Heart left ventricle (tissue), 16 donors: ENCODE measurements around the gene KCNH1. TPM values are rescaled to one million over a fixed set of nuclear protein-coding genes. Genes with fewer than 3 reads are reported as not detected.

Source experiments
- ATAC-seq, 4 donors: fragments of 200-7000 bp; cut with Tn5 transposase; one replicate each; pipeline ENCODE4 v1.9.1; 2020 to 2022; ENCODE audit warnings: moderate library complexity in 4 of 4, mild to moderate bottlenecking in 3 of 4, moderate number of reproducible peaks in 1 of 4
- DNase-seq, 5 donors: peaks; one replicate each; pipeline ENCODE4 v3.0.0-alpha.2; 2020
- H3K27ac ChIP-seq, 12 donors: fragments of 200-600 bp; sonication (generic) in 4 of 12; one replicate each; pipeline versions ENCODE4 v1.5.0 to v1.8.0; 2016 to 2022; ENCODE audit warnings: mild to moderate bottlenecking in 2 of 12
- H3K27me3 ChIP-seq, 9 donors: fragments of 200-600 bp; sonication (generic) in 2 of 9; one replicate each; pipeline versions ENCODE4 v1.5.1 to v1.8.0; 2016 to 2022; ENCODE audit warnings: mild to moderate bottlenecking in 3 of 9
- H3K36me3 ChIP-seq, 9 donors: fragments of 200-600 bp; sonication (generic) in 2 of 9; one replicate each; pipeline versions ENCODE4 v1.5.0 to v1.8.0; 2018 to 2022; ENCODE audit warnings: mild to moderate bottlenecking in 2 of 9
- H3K4me1 ChIP-seq, 12 donors: fragments of 200-600 bp; sonication (generic) in 4 of 12; one replicate each; pipeline versions ENCODE4 v1.5.0 to v1.8.0; 2016 to 2022; ENCODE audit warnings: mild to moderate bottlenecking in 3 of 12
- H3K4me3 ChIP-seq, 12 donors: fragments of 200-600 bp; sonication (generic) in 4 of 12; one replicate each; pipeline versions ENCODE4 v1.5.0 to v1.8.0; 2017 to 2022; ENCODE audit warnings: mild to moderate bottlenecking in 9 of 12, moderate library complexity in 4 of 12
- H3K9me3 ChIP-seq, 12 donors: fragments of 200-600 bp; sonication (generic) in 4 of 12; one replicate each; pipeline versions ENCODE4 v1.5.0 to v1.8.0; 2016 to 2022; ENCODE audit warnings: mild to moderate bottlenecking in 1 of 12
- CTCF ChIP-seq, 12 donors: fragments of 200-600 bp; sonication (generic) in 4 of 12; IDR thresholded peaks; one replicate each; pipeline versions ENCODE4 v1.5.0 to v1.8.0; 2018 to 2022; ENCODE audit warnings: antibody characterized with exemption in 12 of 12, mild to moderate bottlenecking in 5 of 12
- POLR2A ChIP-seq, 2 donors: fragments of 450-650 bp; IDR thresholded peaks; one replicate each; pipeline ENCODE4 v1.6.1; 2017; ENCODE audit warnings: antibody characterized with exemption in 2 of 2, mild to moderate bottlenecking in 2 of 2, moderate library complexity in 2 of 2
- WGBS, 4 donors: extraction: QIAGEN DNeasy Blood & Tissue Kit in 2 of 4; methylation state at CpG; one replicate each; pipeline versions ENCODE4 v1.1.5 to v1.1.7; 2013 to 2018; 5-methylcytosine and 5-hydroxymethylcytosine counted together
- intact Hi-C, 10 donors: fragments of 100-400 bp; cut with DNase I; formaldehyde crosslinking; loops; one replicate each; pipeline versions ENCODE4 v1.11.1 to v1.14.2; 2022
- polyA plus RNA-seq, 2 donors: library from polyadenylated mRNA; stranded (reverse); fragments of 200-250 nt; gene quantifications; one replicate each; pipeline ENCODE4 v1.2.3, GENCODE V29; 2013
- total RNA-seq, 9 donors: library from RNA; depleted of rRNA in 2 of 9; stranded (reverse); fragments of >200 nt in 2 of 9; fragmentation: NEBNext Ultra II Directional in 3 of 9; extraction: Animal tissue kit (Norgen Biotek cat#: 25700) in 3 of 9; gene quantifications; one replicate each; pipeline versions ENCODE4 v1.1.0 to v1.2.4, GENCODE V29; 2016 to 2023
- donor health status: ischemic (EF 13 %, LVEDD 7.1; RV severe dilation, severe dysfunction).
- donor health status: healthy with polysubstance abuse.
- donor health status: DM: no; HTN: yes; CAD: no.
- donor health status: DM: no; HTN: no; CAD: no.
- donor health status: ischemic (EF 25% LVEDD 6.9; RV normal size, moderate dysfunction).
- donor health status: ischemic (EF 25% LVEDD 5.7; RV mildly dilated, moderate dysfunction).
- donor health status: healthy.
- donor health status: DM: yes; HTN: yes; CAD: no.
- donor health status: ischemic (EF 35%, LVEDD 5.7; RV mildly dilated, moderate dysfunction).
- donor health status: nonischemic (EF 11% LVEDD 7.7; RV severe dilation, severe dysfunction).
- donor health status: DM: yes; HTN: yes; CAD: no.
- donor health status: PGD.
- donor health status: ischemic (EF 29% LVEDD 5.4; RV normal size, mild dysfunction).
- donor health status: nonischemic (EF 23%, LVEDD 6.1; RV moderate dilation, normal function).

Gene KCNH1
- total and polyA plus RNA-seq, 11 donors = 0.03 TPM; not detected in 10

- Histone ChIP-seq H3K27me3 (peaks cover 0 to 52% (median 16%) of the 10 kb centered on the region in 9 donors), H3K9me3 (no peaks in the 10 kb centered on the region), H3K4me3 (no peak overlapping the region), H3K27ac (no peak overlapping the region), H3K4me1 (no peaks in the 10 kb centered on the region), H3K36me3 (no peaks in the 10 kb centered on the region)
- 86 to 95% (median 90%) methylated on average over 2 of the region's 2 CpGs for WGBS, 4 donors
- intact Hi-C loops = no loop called here
- DNase-seq (no peak), ATAC-seq (no peak)
- no peak for TF ChIP-seq POLR2A (IDR thresholded peaks at IDR 0.05)
- TF ChIP-seq CTCF (IDR thresholded peaks at IDR 0.05) = no peak
Observed at GRCh38 chr1:211126622-211127021, 7.3 kb downstream of the KCNH1 start.

DNA sequence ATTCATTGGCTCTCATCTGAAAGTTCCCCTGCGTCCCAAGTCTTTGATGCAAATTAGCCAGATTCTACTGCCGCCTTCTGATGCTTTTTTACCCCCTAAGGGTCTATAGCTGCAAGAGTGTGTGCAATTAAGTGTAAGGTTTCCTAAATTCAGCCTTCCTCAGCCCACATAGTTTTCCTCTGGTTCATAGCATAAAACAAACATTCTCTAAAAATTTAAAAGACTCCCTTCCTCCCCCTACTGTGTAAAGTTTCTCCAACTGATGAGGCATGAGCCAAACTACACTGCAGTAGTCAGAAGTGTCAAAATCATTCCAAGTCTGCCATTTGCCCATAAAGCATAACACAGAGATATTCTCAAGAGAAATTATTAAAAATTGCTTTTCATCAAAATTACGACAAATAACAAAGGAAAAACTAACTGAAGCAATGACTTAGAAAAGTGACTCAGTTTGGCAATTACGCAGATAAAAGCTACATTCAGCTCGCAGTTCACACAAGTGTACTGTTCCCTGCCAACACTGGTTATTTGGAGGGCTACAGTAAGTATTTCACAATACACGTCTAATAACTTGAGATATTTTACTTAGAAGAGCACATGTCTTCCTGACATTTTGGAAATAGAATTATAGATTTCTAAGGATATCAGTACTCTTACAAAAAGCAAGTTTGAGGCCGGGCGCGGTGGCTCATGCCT, 15.4 kb downstream of the KCNH1 start:
- H3K27me3 ChIP-seq = peaks cover 0 to 23% (median 0%) of the 10 kb centered on the region in 9 donors
- H3K4me3 ChIP-seq = no peak overlapping the region
- TF ChIP-seq CTCF (IDR thresholded peaks at IDR 0.05) (no peak), POLR2A (IDR thresholded peaks at IDR 0.05) (no peak)
- 82 to 87% (median 85%) methylated on average over 9 of the region's 9 CpGs for WGBS, 4 donors
- no peaks in the 10 kb centered on the region for H3K4me1 ChIP-seq
- no peak for DNase-seq
- ATAC-seq = no peak
- intact Hi-C loops = no loop called here
- no peaks in the 10 kb centered on the region for H3K36me3 ChIP-seq
- peaks cover 0 to 9% (median 0%) of the 10 kb centered on the region in 12 donors for H3K9me3 ChIP-seq
- no peak overlapping the region for H3K27ac ChIP-seq

DNA sequence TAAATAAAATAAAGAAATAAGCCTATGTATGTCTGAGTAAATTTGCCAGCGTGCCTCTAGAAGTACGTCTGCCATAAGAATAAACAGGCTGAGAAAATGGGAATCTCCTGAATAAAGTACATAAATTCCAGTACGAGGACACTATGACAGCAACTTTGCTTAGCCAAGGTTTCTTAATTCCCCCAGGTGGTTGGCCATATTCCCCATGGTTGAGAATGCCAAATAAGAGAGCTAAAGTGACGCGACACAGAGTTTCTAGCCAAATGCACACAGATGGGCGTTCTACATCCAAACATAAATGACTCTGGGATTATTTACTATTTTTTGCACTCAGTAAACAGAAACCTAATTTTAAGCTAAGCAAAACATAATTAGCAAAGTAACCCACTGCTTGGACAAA, 19.5 kb downstream of the KCNH1 start:
- no peak for TF ChIP-seq CTCF (IDR thresholded peaks at IDR 0.05)
- no peak for TF ChIP-seq POLR2A (IDR thresholded peaks at IDR 0.05)
- Histone ChIP-seq H3K9me3 (peaks cover 0 to 10% (median 0%) of the 10 kb centered on the region in 12 donors), H3K27me3 (peaks cover 0 to 13% (median 0%) of the 10 kb centered on the region in 9 donors), H3K4me3 (no peak overlapping the region), H3K27ac (no peak overlapping the region), H3K4me1 (no peaks in the 10 kb centered on the region), H3K36me3 (no peaks in the 10 kb centered on the region)
- ATAC-seq (no peak), DNase-seq (no peak)
- intact Hi-C loops = no loop called here
- WGBS, 4 donors = 81 to 87% (median 85%) methylated on average over 6 of the region's 6 CpGs

- DNase-seq (no peak), ATAC-seq (no peak)
- Histone ChIP-seq H3K9me3 (peaks cover 0 to 10% (median 0%) of the 10 kb centered on the region in 12 donors), H3K36me3 (no peaks in the 10 kb centered on the region), H3K4me3 (no peak overlapping the region), H3K27me3 (peaks cover 0 to 21% (median 0%) of the 10 kb centered on the region in 9 donors), H3K27ac (no peak overlapping the region), H3K4me1 (no peaks in the 10 kb centered on the region)
- WGBS, 4 donors = 36 to 55% (median 43%) methylated on average over 2 of the region's 2 CpGs
- TF ChIP-seq POLR2A (IDR thresholded peaks at IDR 0.05) = no peak
- no peak for TF ChIP-seq CTCF (IDR thresholded peaks at IDR 0.05)
- intact Hi-C loops = no loop called here
Observed at GRCh38 chr1:211113566-211113965, 20.4 kb downstream of the KCNH1 start.
